ENCODE data around the gene VN1R4. TPM values are rescaled to one million over a fixed set of nuclear protein-coding genes. Genes with fewer than 3 reads are reported as not detected.
"Not testable (repeated sequence)": the region's sequence is repeated elsewhere in the genome, so short reads cannot be mapped to it uniquely, and the experiment has no call there.

Gene VN1R4
- total RNA-seq, 2 experiments from 2014 or later, result not detected

- Mint-ChIP-seq H3K36me3 (ENCODE audit: low read depth) (peaks cover 9% of the 10 kb centered on the region), H3K4me3 (no peak overlapping the region), H3K9me3 (peaks cover 14% of the 10 kb centered on the region), H3K4me1 (ENCODE audit: low read depth) (no peaks in the 10 kb centered on the region), H3K27me3 (no peaks in the 10 kb centered on the region), H3K27ac (no peak overlapping the region)
- no peak overlapping the region for H3K4me3 ChIP-seq (ENCODE audit: low read length)
- TF ChIP-seq, protein P1, sequence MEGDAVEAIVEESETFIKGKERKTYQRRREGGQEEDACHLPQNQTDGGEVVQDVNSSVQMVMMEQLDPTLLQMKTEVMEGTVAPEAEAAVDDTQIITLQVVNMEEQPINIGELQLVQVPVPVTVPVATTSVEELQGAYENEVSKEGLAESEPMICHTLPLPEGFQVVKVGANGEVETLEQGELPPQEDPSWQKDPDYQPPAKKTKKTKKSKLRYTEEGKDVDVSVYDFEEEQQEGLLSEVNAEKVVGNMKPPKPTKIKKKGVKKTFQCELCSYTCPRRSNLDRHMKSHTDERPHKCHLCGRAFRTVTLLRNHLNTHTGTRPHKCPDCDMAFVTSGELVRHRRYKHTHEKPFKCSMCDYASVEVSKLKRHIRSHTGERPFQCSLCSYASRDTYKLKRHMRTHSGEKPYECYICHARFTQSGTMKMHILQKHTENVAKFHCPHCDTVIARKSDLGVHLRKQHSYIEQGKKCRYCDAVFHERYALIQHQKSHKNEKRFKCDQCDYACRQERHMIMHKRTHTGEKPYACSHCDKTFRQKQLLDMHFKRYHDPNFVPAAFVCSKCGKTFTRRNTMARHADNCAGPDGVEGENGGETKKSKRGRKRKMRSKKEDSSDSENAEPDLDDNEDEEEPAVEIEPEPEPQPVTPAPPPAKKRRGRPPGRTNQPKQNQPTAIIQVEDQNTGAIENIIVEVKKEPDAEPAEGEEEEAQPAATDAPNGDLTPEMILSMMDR (IDR thresholded peaks at IDR 0.05), result no peak
- CTCF ChIA-PET, result no interaction called here
- no peak for DNase-seq
- no peak for ATAC-seq (ENCODE audit: poor library complexity)
- no peaks in the 10 kb centered on the region for H3K4me1 ChIP-seq (ENCODE audit: insufficient read depth, low read length)
- POLR2A ChIA-PET, result no interaction called here
- no peaks in the 10 kb centered on the region for H3K36me3 ChIP-seq (ENCODE audit: insufficient read depth, low read length)
- H3K9me3 ChIP-seq (ENCODE audit: control insufficient read depth in 1 of 2, insufficient read depth in 1 of 2, low read length in 2 of 2), result peaks cover 36 to 47% of the 10 kb centered on the region in 2 experiments
- intact Hi-C loops (cut with DNase I, micrococcal nuclease), result no loop called here
- H3K27me3 ChIP-seq (ENCODE audit: control insufficient read depth in 1 of 2, insufficient read depth in 2 of 2, low read length in 2 of 2), result no peaks in the 10 kb centered on the region
- H3K27ac ChIP-seq (ENCODE audit: low read depth in 1 of 2, low read length in 2 of 2), result no peak overlapping the region
These were observed 23.4 kb upstream of the VN1R4 start for GRCh38 chr19:53290758-53291549.

- no peaks in the 10 kb centered on the region for H3K4me1 ChIP-seq (ENCODE audit: insufficient read depth, low read length)
- H3K27ac ChIP-seq (ENCODE audit: low read depth in 1 of 2, low read length in 2 of 2), result no peak overlapping the region
- Mint-ChIP-seq H3K4me1 (ENCODE audit: low read depth) (no peaks in the 10 kb centered on the region), H3K27ac (no peak overlapping the region), H3K9me3 (no peaks in the 10 kb centered on the region), H3K27me3 (no peaks in the 10 kb centered on the region), H3K36me3 (ENCODE audit: low read depth) (no peaks in the 10 kb centered on the region), H3K4me3 (no peak overlapping the region)
- intact Hi-C loops (cut with DNase I, micrococcal nuclease), result no loop called here
- no peaks in the 10 kb centered on the region for H3K27me3 ChIP-seq (ENCODE audit: control insufficient read depth in 1 of 2, insufficient read depth in 2 of 2, low read length in 2 of 2)
- no peak overlapping the region for H3K4me3 ChIP-seq (ENCODE audit: low read length)
- DNase-seq (no peak), ATAC-seq (ENCODE audit: poor library complexity) (no peak)
- H3K9me3 ChIP-seq (ENCODE audit: control insufficient read depth in 1 of 2, insufficient read depth in 1 of 2, low read length in 2 of 2), result peaks cover 6 to 34% of the 10 kb centered on the region in 2 experiments
- H3K36me3 ChIP-seq (ENCODE audit: insufficient read depth, low read length), result no peaks in the 10 kb centered on the region
- TF ChIP-seq, protein P1 (IDR thresholded peaks at IDR 0.05), result no peak
- ChIA-PET CTCF (no interaction called here), POLR2A (no interaction called here)
These were observed 17.6 kb upstream of the VN1R4 start for GRCh38 chr19:53285087-53285486.

- DNase-seq, result peak in 5 of 14 experiments; percentile 1 to 11 (median 5)
- H3K27me3 Mint-ChIP-seq; H3K36me3 ChIP-seq (ENCODE audit: insufficient read depth, low read length); H3K27me3 ChIP-seq (ENCODE audit: control insufficient read depth in 1 of 2, insufficient read depth in 2 of 2, low read length in 2 of 2); H3K4me3 Mint-ChIP-seq; H3K27ac ChIP-seq (ENCODE audit: low read depth in 1 of 2, low read length in 2 of 2); H3K4me1 ChIP-seq (ENCODE audit: insufficient read depth, low read length); H3K9me3 Mint-ChIP-seq; intact Hi-C loops (cut with DNase I, micrococcal nuclease); H3K36me3 Mint-ChIP-seq (ENCODE audit: low read depth); CTCF ChIA-PET; H3K4me3 ChIP-seq (ENCODE audit: low read length); H3K27ac Mint-ChIP-seq; POLR2A ChIA-PET; H3K4me1 Mint-ChIP-seq (ENCODE audit: low read depth); ATAC-seq (ENCODE audit: poor library complexity): not testable (repeated sequence)
- H3K9me3 ChIP-seq (ENCODE audit: control insufficient read depth in 1 of 2, insufficient read depth in 1 of 2, low read length in 2 of 2), result peaks cover 0 to 28% of the 10 kb centered on the region in 2 experiments
These were observed 14.4 kb upstream of the VN1R4 start for GRCh38 chr19:53281947-53282346.

DNA sequence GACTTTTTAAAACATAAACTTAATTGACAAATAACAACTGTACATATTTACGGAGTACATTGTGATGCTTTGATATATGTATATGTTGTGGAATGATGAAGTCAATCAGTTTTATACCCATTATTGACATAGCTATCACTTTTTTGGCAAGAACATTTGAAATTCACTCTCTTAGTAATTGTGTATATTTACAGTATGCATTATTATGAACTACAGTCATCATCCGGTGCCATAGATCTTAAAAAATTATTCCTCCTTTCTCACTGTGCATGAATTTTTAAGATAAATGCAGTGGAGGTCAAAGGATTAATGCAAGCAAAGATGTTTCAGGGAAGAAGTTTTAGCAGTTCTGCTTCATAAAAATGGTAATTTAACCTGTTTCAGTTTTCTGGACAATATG is 8.0 kb upstream of the VN1R4 start:
- H3K27me3 Mint-ChIP-seq, result peaks cover 11% of the 10 kb centered on the region
- TF ChIP-seq, protein P1 (IDR thresholded peaks at IDR 0.05), result no peak
- H3K36me3 ChIP-seq (ENCODE audit: insufficient read depth, low read length), result no peaks in the 10 kb centered on the region
- no peak overlapping the region for H3K4me3 Mint-ChIP-seq
- H3K4me3 ChIP-seq (ENCODE audit: low read length), result no peak overlapping the region
- H3K4me1 Mint-ChIP-seq (ENCODE audit: low read depth), result no peaks in the 10 kb centered on the region
- no peaks in the 10 kb centered on the region for H3K27me3 ChIP-seq (ENCODE audit: control insufficient read depth in 1 of 2, insufficient read depth in 2 of 2, low read length in 2 of 2)
- H3K27ac ChIP-seq (ENCODE audit: low read depth in 1 of 2, low read length in 2 of 2), result no peak overlapping the region
- no peak overlapping the region for H3K27ac Mint-ChIP-seq
- peaks cover 4 to 14% of the 10 kb centered on the region in 2 experiments for H3K9me3 ChIP-seq (ENCODE audit: control insufficient read depth in 1 of 2, insufficient read depth in 1 of 2, low read length in 2 of 2)
- no peak for DNase-seq
- H3K4me1 ChIP-seq (ENCODE audit: insufficient read depth, low read length), result no peaks in the 10 kb centered on the region
- no peak for ATAC-seq (ENCODE audit: poor library complexity)
- ChIA-PET CTCF (no interaction called here), POLR2A (no interaction called here)
- no peaks in the 10 kb centered on the region for H3K36me3 Mint-ChIP-seq (ENCODE audit: low read depth)
- H3K9me3 Mint-ChIP-seq, result peaks cover 17% of the 10 kb centered on the region
- intact Hi-C loops (cut with DNase I, micrococcal nuclease), result no loop called here
